OCI-LY3 (cell line): ENCODE data around the gene ADORA2A.

Experiments used
- H2AFZ ChIP-seq: fragments of 200-600, 300-600 bp; shearing (Covaris generic); 2 replicates; pipeline ENCODE4 v1.6.0; 2014; ENCODE audit warnings: antibody characterized with exemption, low read depth, low read length
- H3K27ac ChIP-seq: fragments of 200-600, 300-600 bp; sonication (generic); 2 replicates; pipeline ENCODE4 v1.5.1; 2014; ENCODE audit warnings: mild to moderate bottlenecking, low read length, moderate library complexity, mixed read lengths
- H3K27me3 ChIP-seq: fragments of 200-600, 300-600 bp; sonication (generic); 2 replicates; pipeline ENCODE4 v1.6.1; 2014; ENCODE audit warnings: low read depth, low read length, mixed read lengths
- H3K36me3 ChIP-seq: fragments of 200-600, 300-600 bp; sonication (generic); replicated peaks from 2 replicates; pipeline ENCODE3; 2014; ENCODE audit warnings: low read depth, low read length, mixed read lengths
- H3K4me1 ChIP-seq: fragments of 300-600, 200-600 bp; sonication (generic); 2 replicates; pipeline ENCODE4 v1.6.1; 2014; ENCODE audit warnings: low read length, mixed read lengths
- H3K4me2 ChIP-seq: fragments of 200-600, 300-600 bp; sonication (generic); 2 replicates; pipeline ENCODE4 v1.6.1; 2014; ENCODE audit warnings: low read length, mixed read lengths
- H3K4me3 ChIP-seq: fragments of 300-600, 200-600 bp; sonication (generic); 2 replicates; pipeline ENCODE4 v1.5.1; 2014; ENCODE audit warnings: antibody characterized with exemption, mild to moderate bottlenecking, low read length, moderate library complexity
- H3K79me2 ChIP-seq: fragments of 300-600, 200-600 bp; shearing (Covaris generic); 2 replicates; pipeline ENCODE4 v1.6.1; 2014; ENCODE audit warnings: mild to moderate bottlenecking, low read length, mixed read lengths
- H3K9ac ChIP-seq: fragments of 300-600, 200-600 bp; shearing (Covaris generic); 2 replicates; pipeline ENCODE4 v1.6.0; 2014; ENCODE audit warnings: mild to moderate bottlenecking, low read length, moderate library complexity
- H3K9me3 ChIP-seq: fragments of 200-600, 300-600 bp; shearing (Covaris generic); 2 replicates; pipeline ENCODE4 v1.6.1; 2014; ENCODE audit warnings: low read length, mixed read lengths; ENCODE audit not compliant: insufficient read depth
- H4K20me1 ChIP-seq: fragments of 200-600, 300-600 bp; sonication (generic); 2 replicates; pipeline ENCODE4 v1.6.1; 2016; ENCODE audit warnings: low read length, mixed read lengths; ENCODE audit not compliant: insufficient read depth
- EZH2phosphoT487 ChIP-seq: fragments of 200-600 bp; shearing (Covaris generic); IDR thresholded peaks from 2 replicates; pipeline ENCODE4 v1.6.1; 2018; ENCODE audit warnings: antibody characterized with exemption, mixed run types, low read depth
- TF ChIP-seq, protein P1 (sequence below): fragments of 200-600, 300-600 bp; sonication (generic); IDR thresholded peaks from 2 replicates; pipeline ENCODE4 v1.5.1; 2014; ENCODE audit warnings: antibody characterized with exemption, low read length, low read depth

The ADORA2A gene

GRCh38 chr22:24409707-24410106 lies 17.7 kb upstream of the ADORA2A start:
- H3K4me3 ChIP-seq = no peak overlapping the region
- peaks cover 14% of the 10 kb centered on the region for H3K36me3 ChIP-seq
- no peak overlapping the region for H3K27ac ChIP-seq
- no peaks in the 10 kb centered on the region; the same call in 1 of the 2 replicates for H3K4me1 ChIP-seq
- H3K9ac ChIP-seq = no peak overlapping the region
- no peak for TF ChIP-seq EZH2phosphoT487
- TF ChIP-seq, protein P1, sequence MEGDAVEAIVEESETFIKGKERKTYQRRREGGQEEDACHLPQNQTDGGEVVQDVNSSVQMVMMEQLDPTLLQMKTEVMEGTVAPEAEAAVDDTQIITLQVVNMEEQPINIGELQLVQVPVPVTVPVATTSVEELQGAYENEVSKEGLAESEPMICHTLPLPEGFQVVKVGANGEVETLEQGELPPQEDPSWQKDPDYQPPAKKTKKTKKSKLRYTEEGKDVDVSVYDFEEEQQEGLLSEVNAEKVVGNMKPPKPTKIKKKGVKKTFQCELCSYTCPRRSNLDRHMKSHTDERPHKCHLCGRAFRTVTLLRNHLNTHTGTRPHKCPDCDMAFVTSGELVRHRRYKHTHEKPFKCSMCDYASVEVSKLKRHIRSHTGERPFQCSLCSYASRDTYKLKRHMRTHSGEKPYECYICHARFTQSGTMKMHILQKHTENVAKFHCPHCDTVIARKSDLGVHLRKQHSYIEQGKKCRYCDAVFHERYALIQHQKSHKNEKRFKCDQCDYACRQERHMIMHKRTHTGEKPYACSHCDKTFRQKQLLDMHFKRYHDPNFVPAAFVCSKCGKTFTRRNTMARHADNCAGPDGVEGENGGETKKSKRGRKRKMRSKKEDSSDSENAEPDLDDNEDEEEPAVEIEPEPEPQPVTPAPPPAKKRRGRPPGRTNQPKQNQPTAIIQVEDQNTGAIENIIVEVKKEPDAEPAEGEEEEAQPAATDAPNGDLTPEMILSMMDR = no peak
- H4K20me1 ChIP-seq = no peaks in the 10 kb centered on the region
- no peaks in the 10 kb centered on the region for H3K79me2 ChIP-seq
- no peak overlapping the region for H2AFZ ChIP-seq
- H3K27me3 ChIP-seq = no peaks in the 10 kb centered on the region
- no peak overlapping the region for H3K4me2 ChIP-seq
- H3K9me3 ChIP-seq = no peaks in the 10 kb centered on the region

DNA sequence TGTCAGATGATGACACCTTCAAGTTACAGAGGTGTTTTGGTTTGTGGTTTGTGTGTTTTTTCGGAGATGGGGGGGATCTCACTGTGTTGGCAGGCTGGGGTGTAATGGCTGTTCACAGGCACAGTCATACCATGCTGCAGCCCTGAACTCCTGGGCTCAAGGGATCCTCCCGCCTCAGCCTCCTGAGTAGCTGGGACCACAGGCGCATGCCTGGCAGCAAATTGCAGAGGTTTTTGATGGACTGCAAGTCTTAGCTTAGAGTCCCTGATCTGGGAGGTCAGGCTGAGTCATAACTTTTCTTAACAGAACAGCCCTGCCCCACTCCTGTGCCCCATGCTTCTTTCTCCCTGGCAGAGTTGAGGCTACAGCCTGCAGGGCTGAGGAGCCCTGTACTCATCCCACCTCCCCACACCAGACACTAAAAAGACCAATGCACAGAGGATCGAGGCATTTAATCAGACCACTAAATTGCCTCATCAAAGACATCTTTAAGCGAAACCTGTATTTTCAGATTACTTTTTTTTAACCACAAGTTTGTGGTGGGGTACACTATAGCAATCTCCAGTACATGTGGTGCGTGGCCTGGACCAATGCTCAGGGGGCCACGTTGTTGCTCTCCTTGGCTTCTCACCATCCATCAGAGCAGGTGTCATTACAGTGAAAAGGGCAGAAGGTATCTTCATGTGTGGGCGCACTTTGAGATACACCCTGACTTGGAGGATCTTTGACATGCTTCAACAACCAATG lies 17.1 kb upstream of the ADORA2A start:
- Histone ChIP-seq H3K36me3 (peaks cover 12% of the 10 kb centered on the region), H4K20me1 (no peaks in the 10 kb centered on the region), H3K27ac (no peak overlapping the region), H2AFZ (no peak overlapping the region), H3K79me2 (no peaks in the 10 kb centered on the region), H3K4me2 (no peak overlapping the region), H3K4me3 (no peak overlapping the region), H3K27me3 (no peaks in the 10 kb centered on the region), H3K9me3 (no peaks in the 10 kb centered on the region), H3K9ac (no peak overlapping the region), H3K4me1 (no peaks in the 10 kb centered on the region; the same call in 1 of the 2 replicates)
- no peak for TF ChIP-seq EZH2phosphoT487
- TF ChIP-seq, protein P1 = no peak

DNA sequence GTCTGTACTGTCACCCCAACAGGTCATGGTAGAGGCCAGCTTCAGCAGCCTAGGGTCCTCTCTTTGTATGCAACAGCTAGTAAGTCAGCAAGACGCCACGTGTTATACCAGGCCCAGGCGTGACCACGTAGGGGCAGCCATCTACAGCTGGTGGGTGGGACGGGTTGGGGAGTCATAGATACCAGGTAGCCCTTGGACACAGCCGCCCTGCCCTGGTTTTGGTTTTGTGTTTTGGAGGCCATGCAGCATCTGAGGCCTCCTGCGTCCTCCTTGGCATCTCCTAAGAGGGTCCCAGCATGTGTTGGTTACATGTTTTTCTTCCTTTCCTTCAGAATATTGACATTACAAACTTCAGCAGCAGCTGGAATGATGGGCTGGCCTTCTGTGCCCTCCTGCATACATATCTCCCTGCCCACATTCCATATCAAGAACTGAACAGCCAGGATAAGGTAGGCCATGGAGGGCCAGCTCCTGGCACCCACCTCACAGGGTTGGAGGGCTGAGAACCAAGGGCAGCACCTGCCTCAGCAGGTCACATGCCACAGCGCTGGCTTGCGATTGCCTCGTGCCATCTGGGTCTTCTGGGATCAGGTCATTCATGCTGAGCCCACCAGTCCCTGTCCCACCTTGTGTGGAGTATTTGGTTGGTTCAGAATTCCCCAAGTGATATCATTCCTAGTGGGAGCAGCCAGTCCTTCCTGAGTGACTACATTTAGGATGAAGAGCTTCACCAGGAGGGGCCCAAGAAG lies 16.0 kb upstream of the ADORA2A start:
- no peaks in the 10 kb centered on the region for H3K27me3 ChIP-seq
- no peak overlapping the region for H3K4me3 ChIP-seq
- no peak overlapping the region for H2AFZ ChIP-seq
- H3K9me3 ChIP-seq = no peaks in the 10 kb centered on the region
- H3K79me2 ChIP-seq = no peaks in the 10 kb centered on the region
- no peak overlapping the region for H3K27ac ChIP-seq
- TF ChIP-seq EZH2phosphoT487 = no peak
- TF ChIP-seq, protein P1 = no peak
- no peaks in the 10 kb centered on the region for H3K4me1 ChIP-seq
- peaks cover 15% of the 10 kb centered on the region for H3K36me3 ChIP-seq
- no peak overlapping the region for H3K4me2 ChIP-seq
- no peaks in the 10 kb centered on the region for H4K20me1 ChIP-seq
- no peak overlapping the region for H3K9ac ChIP-seq

- H3K9ac ChIP-seq = no peak overlapping the region
- H3K27me3 ChIP-seq = no peaks in the 10 kb centered on the region
- no peaks in the 10 kb centered on the region for H4K20me1 ChIP-seq
- no peak overlapping the region for H3K27ac ChIP-seq
- TF ChIP-seq, protein P1 = no peak
- no peak for TF ChIP-seq EZH2phosphoT487
- no peaks in the 10 kb centered on the region for H3K4me1 ChIP-seq
- H3K79me2 ChIP-seq = no peaks in the 10 kb centered on the region
- no peaks in the 10 kb centered on the region for H3K9me3 ChIP-seq
- H3K4me3 ChIP-seq = no peak overlapping the region
- no peak overlapping the region for H2AFZ ChIP-seq
- peaks cover 17% of the 10 kb centered on the region for H3K36me3 ChIP-seq
- no peak overlapping the region for H3K4me2 ChIP-seq
These were observed 15.1 kb upstream of the ADORA2A start for GRCh38 chr22:24412274-24412673.
